ENCODE results near the gene MICAL3.

The MICAL3 gene

DNA sequence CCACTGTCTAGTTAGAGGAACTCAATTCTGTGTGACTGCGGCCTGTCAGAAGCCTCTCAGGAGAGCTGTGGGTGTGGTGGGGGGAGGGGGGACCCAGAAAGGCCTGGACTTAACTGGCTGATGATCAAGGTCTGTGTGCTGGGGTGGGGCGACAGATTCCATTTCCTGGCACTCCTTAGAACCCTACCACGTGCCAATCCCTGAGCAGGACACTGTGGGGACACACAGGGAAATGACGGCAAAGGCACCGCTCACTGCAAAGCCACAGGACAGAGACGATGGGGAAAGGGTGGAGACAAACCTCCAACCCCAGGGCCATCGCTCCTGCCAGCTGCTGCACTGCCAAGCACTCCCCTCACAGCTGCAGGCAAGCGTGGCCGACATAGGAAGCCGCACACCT, 191.7 kb downstream of the MICAL3 start:
- no peaks in the 10 kb centered on the region for H3K27me3 ChIP-seq
- H3K4me3 ChIP-seq (ENCODE audit: low read depth, low read length): no peak overlapping the region
- no peak for DNase-seq
- H3K9me3 ChIP-seq: no peaks in the 10 kb centered on the region
- TF ChIP-seq, protein P1, sequence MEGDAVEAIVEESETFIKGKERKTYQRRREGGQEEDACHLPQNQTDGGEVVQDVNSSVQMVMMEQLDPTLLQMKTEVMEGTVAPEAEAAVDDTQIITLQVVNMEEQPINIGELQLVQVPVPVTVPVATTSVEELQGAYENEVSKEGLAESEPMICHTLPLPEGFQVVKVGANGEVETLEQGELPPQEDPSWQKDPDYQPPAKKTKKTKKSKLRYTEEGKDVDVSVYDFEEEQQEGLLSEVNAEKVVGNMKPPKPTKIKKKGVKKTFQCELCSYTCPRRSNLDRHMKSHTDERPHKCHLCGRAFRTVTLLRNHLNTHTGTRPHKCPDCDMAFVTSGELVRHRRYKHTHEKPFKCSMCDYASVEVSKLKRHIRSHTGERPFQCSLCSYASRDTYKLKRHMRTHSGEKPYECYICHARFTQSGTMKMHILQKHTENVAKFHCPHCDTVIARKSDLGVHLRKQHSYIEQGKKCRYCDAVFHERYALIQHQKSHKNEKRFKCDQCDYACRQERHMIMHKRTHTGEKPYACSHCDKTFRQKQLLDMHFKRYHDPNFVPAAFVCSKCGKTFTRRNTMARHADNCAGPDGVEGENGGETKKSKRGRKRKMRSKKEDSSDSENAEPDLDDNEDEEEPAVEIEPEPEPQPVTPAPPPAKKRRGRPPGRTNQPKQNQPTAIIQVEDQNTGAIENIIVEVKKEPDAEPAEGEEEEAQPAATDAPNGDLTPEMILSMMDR (IDR thresholded peaks at IDR 0.05; ENCODE audit: low read depth, low read length): no peak
- H3K36me3 ChIP-seq: peaks cover 9% of the 10 kb centered on the region
- peaks cover 16% of the 10 kb centered on the region for H3K4me1 ChIP-seq

DNA sequence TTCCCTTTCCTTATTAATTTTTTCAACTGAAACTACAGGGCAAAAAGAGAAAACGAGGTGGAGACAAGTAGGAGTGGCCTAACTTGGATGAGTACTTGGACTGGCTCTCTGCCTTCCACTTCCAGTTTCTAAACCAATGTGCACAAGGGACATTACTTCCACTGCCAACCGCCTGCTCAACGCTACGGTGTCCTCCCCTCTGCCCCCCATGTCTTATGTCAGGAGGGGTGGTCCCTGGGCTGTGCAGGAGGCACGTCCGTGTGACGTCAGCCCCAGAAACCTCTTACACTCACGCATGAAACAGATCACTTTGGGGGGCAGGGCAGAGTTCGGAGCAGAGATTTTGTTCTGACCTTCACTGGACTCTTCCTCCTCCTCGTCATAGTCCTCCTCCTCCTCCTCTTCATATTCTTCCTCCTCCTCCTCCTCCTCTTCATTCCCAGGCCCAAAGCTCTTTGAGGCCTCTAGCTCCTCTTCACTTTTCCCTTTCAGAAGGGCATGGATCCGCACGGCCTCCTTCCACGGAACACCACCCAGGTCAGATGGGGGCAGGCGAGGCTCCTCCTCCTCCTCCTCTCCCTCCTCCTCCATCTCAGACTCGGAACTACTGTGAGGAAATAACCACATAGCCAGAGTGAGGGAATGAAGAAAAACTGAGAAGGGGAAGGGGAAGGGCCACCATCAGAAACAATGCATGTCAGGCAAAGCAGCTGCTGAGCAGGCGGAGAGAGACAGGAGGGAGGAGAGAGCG, 192.7 kb downstream of the MICAL3 start:
- no peaks in the 10 kb centered on the region for H3K27me3 ChIP-seq
- no peaks in the 10 kb centered on the region for H3K9me3 ChIP-seq
- peaks cover 16% of the 10 kb centered on the region for H3K4me1 ChIP-seq
- peaks cover 9% of the 10 kb centered on the region for H3K36me3 ChIP-seq
- TF ChIP-seq, protein P1 (IDR thresholded peaks at IDR 0.05; ENCODE audit: low read depth, low read length): no peak
- no peak for DNase-seq
- no peak overlapping the region for H3K4me3 ChIP-seq (ENCODE audit: low read depth, low read length)

DNA sequence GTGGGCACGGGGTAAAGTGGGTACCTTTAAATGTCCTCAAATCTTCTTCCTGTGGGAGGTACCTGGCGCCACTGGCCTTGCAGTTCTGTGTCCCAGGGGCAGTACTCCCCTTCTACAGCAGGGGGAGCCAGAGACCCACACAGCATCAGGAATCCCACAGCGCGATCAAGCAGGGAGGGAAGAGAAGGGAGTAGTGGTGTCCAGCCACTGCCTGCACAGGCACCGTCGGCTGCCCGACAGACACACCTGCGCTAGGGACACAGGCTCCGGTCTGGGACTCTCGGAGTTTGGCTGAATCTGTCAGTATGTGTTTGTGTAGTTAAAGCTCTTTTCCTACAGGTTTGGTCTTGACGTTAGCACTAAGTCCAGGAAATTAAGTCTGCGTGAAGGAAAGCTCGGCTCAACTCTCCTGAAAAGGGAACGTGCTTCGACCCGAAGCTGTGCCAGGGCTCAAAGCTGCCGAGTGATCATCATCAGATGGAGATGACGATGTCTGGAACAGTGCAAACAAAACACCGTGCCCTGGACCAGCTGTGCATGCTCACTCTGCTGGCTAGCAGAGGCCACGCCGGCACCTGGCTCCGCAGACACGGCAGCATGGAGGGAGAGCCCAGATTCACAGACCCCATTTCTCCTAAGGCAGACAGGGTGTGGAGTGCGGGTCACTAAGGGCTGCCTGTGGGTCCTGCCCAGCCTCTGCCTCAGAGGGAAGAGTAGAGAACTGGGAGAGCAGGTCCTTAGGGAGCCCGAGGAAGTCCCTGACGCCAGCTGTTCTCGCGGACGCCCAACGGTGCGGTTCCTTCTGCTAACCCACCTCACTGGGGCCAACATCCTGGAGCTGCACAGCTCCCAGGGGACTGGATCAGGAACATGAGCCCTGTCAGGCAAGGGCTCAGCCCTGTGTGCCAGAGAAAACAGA, 194.1 kb downstream of the MICAL3 start:
- TF ChIP-seq, protein P1 (IDR thresholded peaks at IDR 0.05; ENCODE audit: low read depth, low read length): peak; percentile 100
- peak; percentile 86 for DNase-seq
- Histone ChIP-seq H3K36me3 (peaks cover 9% of the 10 kb centered on the region), H3K27me3 (no peaks in the 10 kb centered on the region), H3K4me3 (ENCODE audit: low read depth, low read length) (peak overlapping the region; percentile 15; the same call in 1 of the 2 replicates), H3K4me1 (peaks cover 12% of the 10 kb centered on the region), H3K9me3 (no peaks in the 10 kb centered on the region)

DNA sequence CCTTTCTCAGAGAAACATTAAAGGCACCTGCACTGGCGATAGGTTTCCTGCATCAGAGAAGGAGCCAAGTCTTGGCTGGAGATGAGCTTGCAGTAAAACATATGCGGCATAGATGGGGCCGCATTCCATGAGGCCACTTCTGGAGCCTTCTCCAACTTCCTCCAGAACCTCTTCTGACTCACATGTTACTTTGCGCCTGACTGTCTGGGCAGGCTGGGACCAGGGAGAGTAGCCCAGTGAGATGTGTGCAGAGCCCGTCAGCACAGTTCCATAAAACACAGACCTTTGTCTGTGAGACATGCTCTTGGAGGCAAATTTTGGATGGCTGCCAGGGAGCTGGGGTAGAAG, 194.7 kb downstream of the MICAL3 start:
- Histone ChIP-seq H3K36me3 (peaks cover 9% of the 10 kb centered on the region), H3K9me3 (no peaks in the 10 kb centered on the region), H3K4me1 (peaks cover 12% of the 10 kb centered on the region), H3K27me3 (no peaks in the 10 kb centered on the region), H3K4me3 (ENCODE audit: low read depth, low read length) (no peak overlapping the region)
- TF ChIP-seq, protein P1 (IDR thresholded peaks at IDR 0.05; ENCODE audit: low read depth, low read length): no peak
- DNase-seq: no peak

DNA sequence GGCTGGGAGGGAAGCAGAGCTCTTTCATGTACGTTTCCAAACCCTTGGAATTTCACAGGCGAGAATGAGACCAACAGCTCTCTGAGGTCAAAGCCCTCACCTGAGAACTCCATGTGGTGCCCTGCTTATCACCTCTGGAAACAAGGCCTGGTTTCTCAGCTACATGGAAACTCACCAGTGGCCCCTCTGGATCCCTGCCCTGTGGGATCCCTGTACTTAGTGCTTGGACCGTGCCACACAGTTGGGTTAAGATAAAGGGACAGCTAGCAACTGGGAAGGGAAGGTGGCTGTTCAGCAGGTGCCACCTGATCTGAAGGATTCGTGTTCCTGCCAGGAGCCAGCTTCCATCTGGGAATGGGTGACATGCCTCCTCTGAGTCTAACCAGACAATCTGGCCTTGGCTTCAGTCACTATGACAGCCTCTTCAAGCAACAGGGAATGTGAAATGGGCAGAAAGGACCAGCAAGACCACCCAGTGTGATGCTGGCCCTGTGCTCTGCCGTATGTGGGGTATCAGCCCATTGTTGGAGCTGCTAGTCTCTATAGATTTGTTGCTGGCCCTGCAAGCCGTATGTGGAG, 195.8 kb downstream of the MICAL3 start:
- no peaks in the 10 kb centered on the region for H3K27me3 ChIP-seq
- H3K4me3 ChIP-seq (ENCODE audit: low read depth, low read length): no peak overlapping the region
- H3K9me3 ChIP-seq: no peaks in the 10 kb centered on the region
- H3K36me3 ChIP-seq: peaks cover 9% of the 10 kb centered on the region
- DNase-seq: no peak
- H3K4me1 ChIP-seq: peaks cover 12% of the 10 kb centered on the region
- TF ChIP-seq, protein P1 (IDR thresholded peaks at IDR 0.05; ENCODE audit: low read depth, low read length): no peak

Data from BE2C (cell line).